Activated naive CD8-positive, alpha-beta T cell treated with anti-CD3 and anti-CD28 coated beads for 36 hours (primary cell): ENCODE data around the gene BBLN. TPM values are rescaled to one million over a fixed set of nuclear protein-coding genes. Genes with fewer than 3 reads are reported as not detected.
"Not testable (repeated sequence)": the region's sequence is repeated elsewhere in the genome, so short reads cannot be mapped to it uniquely, and the experiment has no call there.

Experiments used
- DNase-seq: peaks from one replicate; pipeline ENCODE4 v3.0.0; 2021
- H3K27ac Mint-ChIP-seq: one replicate; pipeline ENCODE4 v1.8.0; 2022; ENCODE audit warnings: mild to moderate bottlenecking, moderate library complexity, mixed read lengths
- H3K27me3 Mint-ChIP-seq: one replicate; pipeline ENCODE4 v1.8.0; 2022; ENCODE audit warnings: mild to moderate bottlenecking, mixed read lengths
- H3K36me3 Mint-ChIP-seq: one replicate; pipeline ENCODE4 v1.8.0; 2021; ENCODE audit warnings: mild to moderate bottlenecking, mixed read lengths
- H3K4me1 Mint-ChIP-seq: one replicate; pipeline ENCODE4 v1.8.0; 2021; ENCODE audit warnings: mixed read lengths
- H3K4me3 Mint-ChIP-seq: one replicate; pipeline ENCODE4 v1.8.0; 2022; ENCODE audit warnings: mild to moderate bottlenecking, moderate library complexity, mixed read lengths
- H3K9me3 Mint-ChIP-seq: one replicate; pipeline ENCODE4 v1.8.0; 2022; ENCODE audit warnings: mixed read lengths
- total RNA-seq, 2 experiments: library from RNA; stranded (reverse); gene quantifications; one replicate each; pipeline ENCODE4 v1.2.3, GENCODE V29; 2021

The BBLN gene
- total RNA-seq, 2 experiments from 2014 or later: 74.1 to 77.3 TPM

- Mint-ChIP-seq H3K27me3 (no peaks in the 10 kb centered on the region), H3K27ac (no peak overlapping the region), H3K36me3 (peaks cover 9% of the 10 kb centered on the region), H3K9me3 (no peaks in the 10 kb centered on the region), H3K4me3 (no peak overlapping the region), H3K4me1 (peaks cover 22% of the 10 kb centered on the region)
- DNase-seq: no peak
Measured at GRCh38 chr9:128121466-128121810, 38.6 kb upstream of the BBLN start.

DNA sequence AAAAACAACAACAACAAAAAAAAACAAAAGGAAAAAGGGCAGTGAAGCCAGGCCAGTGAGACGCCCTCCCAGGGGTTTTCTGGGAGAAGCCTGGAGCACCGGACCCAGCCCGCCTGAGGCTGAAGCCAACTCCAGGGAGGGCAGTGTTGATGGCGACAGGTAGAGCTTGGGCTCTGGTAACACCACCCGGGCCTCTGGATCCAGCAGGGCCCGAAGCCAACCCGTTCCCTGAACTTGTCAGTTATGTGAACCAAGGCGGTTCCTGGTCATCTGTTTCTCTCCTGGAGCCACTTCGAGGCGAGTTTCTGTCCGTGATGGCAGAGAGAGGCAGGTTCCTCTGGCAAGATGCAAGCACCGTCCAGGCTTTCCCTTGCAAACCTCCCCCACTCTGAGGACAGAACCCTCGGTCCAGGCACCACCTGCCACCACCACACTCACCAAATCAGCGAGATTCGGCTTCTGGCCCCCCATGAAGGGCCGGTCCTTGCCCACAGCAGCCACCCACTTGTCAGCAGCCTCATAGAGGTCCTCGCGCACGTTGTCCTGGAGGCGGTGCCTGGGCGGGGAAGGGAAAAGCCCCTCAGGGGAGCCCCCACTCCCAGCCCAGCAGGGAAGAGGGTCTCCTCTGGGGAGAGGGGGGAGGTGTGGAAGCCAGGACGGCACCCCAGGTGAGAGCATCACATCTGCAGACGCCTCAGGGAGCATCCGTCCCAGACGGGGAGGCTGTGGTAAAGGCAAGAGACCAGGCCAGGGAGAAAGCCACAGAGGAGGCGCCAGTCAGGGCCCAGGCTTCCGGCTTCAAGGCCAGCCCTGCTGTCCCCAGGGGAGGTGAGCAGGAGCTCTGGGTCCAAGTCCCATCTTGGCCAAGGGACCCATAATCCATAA, 37.9 kb upstream of the BBLN start:
- peaks cover 23% of the 10 kb centered on the region for H3K4me1 Mint-ChIP-seq
- no peak overlapping the region for H3K4me3 Mint-ChIP-seq
- H3K9me3 Mint-ChIP-seq: no peaks in the 10 kb centered on the region
- DNase-seq: no peak
- no peak overlapping the region for H3K27ac Mint-ChIP-seq
- H3K27me3 Mint-ChIP-seq: no peaks in the 10 kb centered on the region
- peaks cover 9% of the 10 kb centered on the region for H3K36me3 Mint-ChIP-seq

- Mint-ChIP-seq H3K36me3 (peaks cover 9% of the 10 kb centered on the region), H3K27ac (no peak overlapping the region), H3K9me3 (no peaks in the 10 kb centered on the region), H3K4me3 (no peak overlapping the region), H3K4me1 (peaks cover 19% of the 10 kb centered on the region), H3K27me3 (no peaks in the 10 kb centered on the region)
- no peak for DNase-seq
Measured at GRCh38 chr9:128122809-128123175, 37.3 kb upstream of the BBLN start.

GRCh38 chr9:128123451-128124080, 36.5 kb upstream of the BBLN start:
- DNase-seq: no peak
- H3K36me3 Mint-ChIP-seq: peaks cover 9% of the 10 kb centered on the region
- H3K27ac Mint-ChIP-seq: no peak overlapping the region
- no peaks in the 10 kb centered on the region for H3K27me3 Mint-ChIP-seq
- no peak overlapping the region for H3K4me3 Mint-ChIP-seq
- H3K9me3 Mint-ChIP-seq: no peaks in the 10 kb centered on the region
- peaks cover 18% of the 10 kb centered on the region for H3K4me1 Mint-ChIP-seq

- Mint-ChIP-seq H3K4me3 (no peak overlapping the region), H3K36me3 (peaks cover 9% of the 10 kb centered on the region), H3K27ac (no peak overlapping the region), H3K9me3 (no peaks in the 10 kb centered on the region), H3K27me3 (no peaks in the 10 kb centered on the region), H3K4me1 (peaks cover 22% of the 10 kb centered on the region)
- DNase-seq: no peak
Measured at GRCh38 chr9:128124451-128124850, 35.6 kb upstream of the BBLN start.

GRCh38 chr9:128124873-128125579, 35.0 kb upstream of the BBLN start:
- Mint-ChIP-seq H3K4me3 (peak overlapping the region; percentile 22), H3K27me3 (no peaks in the 10 kb centered on the region), H3K4me1 (peaks cover 24% of the 10 kb centered on the region), H3K27ac (no peak overlapping the region), H3K9me3 (no peaks in the 10 kb centered on the region), H3K36me3 (peaks cover 9% of the 10 kb centered on the region)
- DNase-seq: peak; percentile 41

GRCh38 chr9:128125580-128126354, 34.3 kb upstream of the BBLN start:
- Mint-ChIP-seq H3K27me3 (no peaks in the 10 kb centered on the region), H3K9me3 (no peaks in the 10 kb centered on the region), H3K27ac (peak overlapping the region; percentile 49), H3K4me3 (peak overlapping the region; percentile 85), H3K4me1 (peaks cover 24% of the 10 kb centered on the region), H3K36me3 (peaks cover 9% of the 10 kb centered on the region)
- no peak for DNase-seq

- no peaks in the 10 kb centered on the region for H3K27me3 Mint-ChIP-seq
- peaks cover 24% of the 10 kb centered on the region for H3K4me1 Mint-ChIP-seq
- H3K27ac Mint-ChIP-seq: peak within 1 kb of the TSS; percentile 98
- H3K36me3 Mint-ChIP-seq: peaks cover 9% of the 10 kb centered on the region
- H3K4me3 Mint-ChIP-seq: peak within 1 kb of the TSS; percentile 97
- H3K9me3 Mint-ChIP-seq: no peaks in the 10 kb centered on the region
- peak; percentile 89 for DNase-seq
Measured at GRCh38 chr9:128127568-128127989, 32.5 kb upstream of the BBLN start, which contains the start of gene PTGES2. Gene PTGES2, minus strand, starts transcription at chr9:128127729. Its CDS starts 12 bp downstream, at chr9:128127717.

GRCh38 chr9:128127990-128128835, 31.9 kb upstream of the BBLN start:
- H3K36me3 Mint-ChIP-seq: peaks cover 9% of the 10 kb centered on the region
- peak overlapping the region; percentile 97 for H3K4me3 Mint-ChIP-seq
- peaks cover 27% of the 10 kb centered on the region for H3K4me1 Mint-ChIP-seq
- peak; percentile 86 for DNase-seq
- H3K27me3 Mint-ChIP-seq: peaks cover 4% of the 10 kb centered on the region
- H3K27ac Mint-ChIP-seq: peak overlapping the region; percentile 98
- no peaks in the 10 kb centered on the region for H3K9me3 Mint-ChIP-seq

GRCh38 chr9:128128836-128129590, 31.1 kb upstream of the BBLN start:
- peaks cover 28% of the 10 kb centered on the region for H3K4me1 Mint-ChIP-seq
- H3K36me3 Mint-ChIP-seq: peaks cover 9% of the 10 kb centered on the region
- no peaks in the 10 kb centered on the region for H3K9me3 Mint-ChIP-seq
- peak overlapping the region; percentile 97 for H3K4me3 Mint-ChIP-seq
- peaks cover 4% of the 10 kb centered on the region for H3K27me3 Mint-ChIP-seq
- H3K27ac Mint-ChIP-seq: peak overlapping the region; percentile 98
- no peak for DNase-seq

GRCh38 chr9:128129976-128130590, 30.0 kb upstream of the BBLN start:
- not testable (repeated sequence) for H3K27me3 Mint-ChIP-seq, H3K9me3 Mint-ChIP-seq, H3K36me3 Mint-ChIP-seq, H3K27ac Mint-ChIP-seq
- DNase-seq: peak; percentile 48
- Mint-ChIP-seq H3K4me1 (peaks cover 24% of the 10 kb centered on the region), H3K4me3 (peak overlapping the region; percentile 34)

DNA sequence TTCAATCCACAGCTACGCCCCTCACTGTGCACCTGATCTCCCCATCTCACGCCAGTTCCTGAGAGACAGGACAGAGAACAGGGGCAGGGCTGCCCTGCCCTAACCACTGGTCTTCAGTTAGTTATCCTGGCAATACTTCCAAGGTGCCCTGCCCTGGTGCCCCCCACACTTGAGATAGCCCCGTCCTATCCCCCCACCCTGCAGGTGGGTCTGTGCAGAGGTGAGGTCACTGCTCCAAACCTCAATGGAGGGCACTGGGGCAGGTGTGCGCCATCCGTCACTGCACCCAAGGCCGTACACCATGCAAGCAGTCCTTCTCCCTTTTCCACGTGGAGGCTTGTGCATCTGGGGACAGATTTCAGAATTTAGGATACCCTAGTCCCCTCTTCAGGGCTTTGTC, 29.4 kb upstream of the BBLN start:
- not testable (repeated sequence) for H3K27me3 Mint-ChIP-seq, H3K9me3 Mint-ChIP-seq, H3K36me3 Mint-ChIP-seq, H3K27ac Mint-ChIP-seq, H3K4me3 Mint-ChIP-seq, DNase-seq
- peaks cover 19% of the 10 kb centered on the region for H3K4me1 Mint-ChIP-seq

DNA sequence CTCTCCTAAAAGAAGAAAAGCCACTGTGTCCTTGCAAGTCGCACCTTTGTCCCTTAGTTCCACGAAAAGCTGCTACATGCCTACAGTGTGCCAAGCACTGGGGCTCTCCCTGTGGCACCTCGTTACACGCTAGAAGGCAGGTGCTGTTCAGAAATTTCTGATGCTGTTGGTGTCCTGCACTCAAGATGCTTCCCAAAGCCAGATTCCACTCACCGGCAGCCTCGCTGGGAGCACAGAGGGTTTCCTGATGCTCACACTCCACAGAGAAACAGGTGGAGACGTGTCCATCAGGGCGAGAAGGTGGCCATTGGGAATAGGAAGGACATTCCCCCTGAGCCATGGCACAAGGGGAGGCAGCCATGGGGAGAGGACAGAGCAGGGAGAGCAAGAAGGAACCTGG, 28.7 kb upstream of the BBLN start:
- H3K4me1 Mint-ChIP-seq: peaks cover 12% of the 10 kb centered on the region
- not testable (repeated sequence) for DNase-seq, H3K4me3 Mint-ChIP-seq, H3K27me3 Mint-ChIP-seq, H3K9me3 Mint-ChIP-seq, H3K36me3 Mint-ChIP-seq, H3K27ac Mint-ChIP-seq
